ENCODE data around the gene MYBBP1A. TPM values are rescaled to one million over a fixed set of nuclear protein-coding genes. Genes with fewer than 3 reads are reported as not detected.

The MYBBP1A gene
- total RNA-seq, 4 donors from 2014 or later, result 25.4 to 148 (median 81.5) TPM

GRCh38 chr17:4498461-4499397 lies 56.5 kb downstream of the MYBBP1A start, which contains the start of gene SPNS2:
Gene SPNS2 (plus strand): TSS chr17:4498881. CDS start chr17:4499048, 167 bp downstream.
- intact Hi-C loops (cut with DNase I; ENCODE audit: low total_unique reads), result no loop called here
- WGBS, 2 donors (ENCODE audit: low coverage in 1 of 2), result 0% methylated on average over 33 of the region's 117 CpGs; no CpG with 5 or more reads in 1 of the 2 donors
- peak; percentile 68 for DNase-seq
- in situ Hi-C loops (cut with MboI; ENCODE audit: low pct_ligation_motif_present in 1 of 4, low pct_unique_long_range_greater_than_20kb in 1 of 4, low sequenced_read_pairs in 3 of 4), result no loop called here
- TF ChIP-seq POLR2A (IDR thresholded peaks at IDR 0.05), result no peak
- peak in 1 of 3 donors; percentile 39 for TF ChIP-seq POLR2AphosphoS5 (IDR thresholded peaks at IDR 0.05)
- H3K9me3 ChIP-seq, result no peaks in the 10 kb centered on the region
- peak within 1 kb of the TSS; percentile 11 to 38 (median 32) for H3K4me3 ChIP-seq
- H3K27me3 ChIP-seq, result peaks cover 55% of the 10 kb centered on the region
- H3K27ac ChIP-seq, result peak within 1 kb of the TSS in 3 of 4 donors; percentile 18 to 34 (median 33)
- no peaks in the 10 kb centered on the region for H3K36me3 ChIP-seq
- peaks cover 12 to 22% (median 20%) of the 10 kb centered on the region in 4 donors for H3K4me1 ChIP-seq

- WGBS, 2 donors (ENCODE audit: low coverage in 1 of 2), result 66 to 78% methylated on average over 16 to 23 of the region's 23 CpGs
- in situ Hi-C loops (cut with MboI; ENCODE audit: low pct_ligation_motif_present in 1 of 4, low pct_unique_long_range_greater_than_20kb in 1 of 4, low sequenced_read_pairs in 3 of 4), result no loop called here
- no peaks in the 10 kb centered on the region for H3K9me3 ChIP-seq
- H3K4me1 ChIP-seq, result peaks cover 12 to 27% (median 21%) of the 10 kb centered on the region in 4 donors
- no peak for DNase-seq
- no peak for TF ChIP-seq CTCF (IDR thresholded peaks at IDR 0.05)
- TF ChIP-seq POLR2A (IDR thresholded peaks at IDR 0.05), result no peak
- TF ChIP-seq POLR2AphosphoS5 (IDR thresholded peaks at IDR 0.05), result no peak
- no peak for TF ChIP-seq EP300 (IDR thresholded peaks at IDR 0.05; ENCODE audit: low read depth)
- H3K27ac ChIP-seq, result no peak overlapping the region
- H3K27me3 ChIP-seq, result peaks cover 40% of the 10 kb centered on the region
- intact Hi-C loops (cut with DNase I; ENCODE audit: low total_unique reads), result no loop called here
- H3K4me3 ChIP-seq, result no peak overlapping the region
- no peaks in the 10 kb centered on the region for H3K36me3 ChIP-seq
Observed at GRCh38 chr17:4497101-4497824, 57.9 kb downstream of the MYBBP1A start.

GRCh38 chr17:4492721-4493561 lies 62.2 kb downstream of the MYBBP1A start:
- peak overlapping the region in 3 of 4 donors; percentile 42 to 56 (median 46) for H3K27ac ChIP-seq
- TF ChIP-seq POLR2A (IDR thresholded peaks at IDR 0.05), result no peak
- peak in 1 of 3 donors; percentile 32 for TF ChIP-seq POLR2AphosphoS5 (IDR thresholded peaks at IDR 0.05)
- H3K4me3 ChIP-seq, result no peak overlapping the region
- H3K4me1 ChIP-seq, result peaks cover 0 to 9% (median under 1%) of the 10 kb centered on the region in 4 donors
- in situ Hi-C loops (cut with MboI; ENCODE audit: low pct_ligation_motif_present in 1 of 4, low pct_unique_long_range_greater_than_20kb in 1 of 4, low sequenced_read_pairs in 3 of 4) (no loop called here), intact Hi-C loops (cut with DNase I; ENCODE audit: low total_unique reads) (no loop called here)
- H3K9me3 ChIP-seq, result no peaks in the 10 kb centered on the region
- WGBS, 2 donors (ENCODE audit: low coverage in 1 of 2), result 21% methylated on average over 20 of the region's 20 CpGs; no CpG with 5 or more reads in 1 of the 2 donors
- DNase-seq, result peak; percentile 72
- H3K36me3 ChIP-seq, result no peaks in the 10 kb centered on the region
- H3K27me3 ChIP-seq, result peaks cover 1% of the 10 kb centered on the region

- in situ Hi-C loops (cut with MboI; ENCODE audit: low pct_ligation_motif_present in 1 of 4, low pct_unique_long_range_greater_than_20kb in 1 of 4, low sequenced_read_pairs in 3 of 4), result no loop called here
- intact Hi-C loops (cut with DNase I; ENCODE audit: low total_unique reads), result no loop called here
- Histone ChIP-seq H3K36me3 (no peaks in the 10 kb centered on the region), H3K4me3 (no peak overlapping the region), H3K9me3 (no peaks in the 10 kb centered on the region), H3K4me1 (peaks cover 0 to 9% (median 0%) of the 10 kb centered on the region in 4 donors), H3K27me3 (no peaks in the 10 kb centered on the region), H3K27ac (no peak overlapping the region)
- TF ChIP-seq POLR2AphosphoS5 (IDR thresholded peaks at IDR 0.05) (no peak), CTCF (IDR thresholded peaks at IDR 0.05) (no peak), EP300 (IDR thresholded peaks at IDR 0.05; ENCODE audit: low read depth) (no peak), POLR2A (IDR thresholded peaks at IDR 0.05) (no peak)
- DNase-seq, result no peak
- 79% methylated on average over 7 of the region's 7 CpGs; no CpG with 5 or more reads in 1 of the 2 donors for WGBS, 2 donors (ENCODE audit: low coverage in 1 of 2)
Observed at GRCh38 chr17:4490637-4491061, 64.5 kb downstream of the MYBBP1A start.
